HG03571 (cell line): ENCODE results near the gene TNRC6A.

Experiments used
- ATAC-seq: cut with Tn5 transposase; IDR thresholded peaks from one replicate; pipeline ENCODE4 v1.9.1; 2021; ENCODE audit not compliant: unreplicated experiment

Gene TNRC6A

DNA sequence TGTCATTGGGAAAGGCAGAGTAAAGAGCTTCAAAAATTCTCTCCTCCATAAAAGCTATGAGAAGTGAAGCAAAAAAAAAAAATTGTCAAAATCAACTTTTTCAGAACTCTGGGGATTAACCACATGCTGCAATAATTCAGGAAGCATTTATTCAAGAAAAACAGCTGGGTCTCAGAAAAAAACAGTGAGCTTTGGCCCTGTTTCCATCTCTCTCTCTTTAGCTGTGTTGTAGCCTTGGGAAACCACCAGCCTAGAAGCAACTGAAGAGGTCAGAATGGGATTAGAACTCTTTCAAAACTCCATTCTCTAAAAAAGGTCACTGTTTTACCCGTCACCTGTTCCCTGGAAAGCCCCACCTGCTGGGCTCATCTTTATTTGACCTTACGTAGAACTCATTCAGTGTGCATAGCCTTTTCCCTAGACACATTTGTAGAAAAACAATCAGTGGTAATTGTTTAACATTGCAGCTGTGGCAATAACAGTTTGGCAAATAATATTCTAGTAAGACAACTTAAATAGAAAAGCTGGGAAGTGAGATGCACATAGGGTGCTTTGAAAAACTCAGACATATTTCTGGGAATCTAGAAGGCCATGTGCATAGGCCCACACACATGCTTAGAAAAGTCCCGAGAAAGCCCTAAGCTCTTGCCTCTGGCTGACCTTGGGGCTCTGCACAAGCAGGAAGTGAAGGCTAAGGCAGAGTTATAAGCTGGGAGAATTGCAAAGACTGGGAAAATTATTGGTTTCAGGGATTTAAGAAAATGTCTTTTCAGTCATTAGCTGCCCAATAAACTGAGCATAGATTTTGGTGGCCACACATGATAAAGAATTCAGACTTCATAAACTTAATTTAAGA is 134.4 kb downstream of the TNRC6A start:
- ATAC-seq = no peak

- ATAC-seq = no peak
These were observed 139.6 kb downstream of the TNRC6A start for GRCh38 chr16:24869033-24869432.

- no peak for ATAC-seq
These were observed 142.4 kb downstream of the TNRC6A start for GRCh38 chr16:24871891-24872290.

GRCh38 chr16:24873028-24873427 is 143.6 kb downstream of the TNRC6A start:
- ATAC-seq = no peak

DNA sequence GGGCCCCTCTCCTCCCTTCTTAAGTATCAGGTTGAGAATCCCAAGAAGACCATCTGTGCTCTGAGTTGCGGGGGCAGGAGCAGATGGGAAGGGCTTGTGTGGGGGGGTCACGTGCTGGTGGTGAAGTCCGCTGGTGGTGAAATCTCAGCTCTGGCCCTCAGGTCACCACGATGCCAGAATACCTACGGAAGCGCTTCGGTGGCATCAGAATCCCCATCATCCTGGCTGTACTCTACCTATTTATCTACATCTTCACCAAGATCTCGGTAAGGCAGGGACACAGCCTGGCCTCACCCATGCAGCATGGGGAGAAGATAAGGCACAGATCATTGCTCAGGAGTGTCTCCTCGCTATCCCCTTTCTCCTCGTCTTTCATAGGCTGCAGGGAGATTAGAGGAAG is 146.0 kb downstream of the TNRC6A start:
- no peak for ATAC-seq
